GM21825 (cell line): Measurements from ENCODE around the gene NPEPPS.
"Not testable (repeated sequence)": the region's sequence is repeated elsewhere in the genome, so short reads cannot be mapped to it uniquely, and the experiment has no call there.

Experiments used
- ATAC-seq: cut with Tn5 transposase; IDR thresholded peaks from one replicate; pipeline ENCODE4 v1.9.1; 2021; ENCODE audit warnings: mild to moderate bottlenecking, moderate library complexity; ENCODE audit not compliant: unreplicated experiment

The NPEPPS gene

DNA sequence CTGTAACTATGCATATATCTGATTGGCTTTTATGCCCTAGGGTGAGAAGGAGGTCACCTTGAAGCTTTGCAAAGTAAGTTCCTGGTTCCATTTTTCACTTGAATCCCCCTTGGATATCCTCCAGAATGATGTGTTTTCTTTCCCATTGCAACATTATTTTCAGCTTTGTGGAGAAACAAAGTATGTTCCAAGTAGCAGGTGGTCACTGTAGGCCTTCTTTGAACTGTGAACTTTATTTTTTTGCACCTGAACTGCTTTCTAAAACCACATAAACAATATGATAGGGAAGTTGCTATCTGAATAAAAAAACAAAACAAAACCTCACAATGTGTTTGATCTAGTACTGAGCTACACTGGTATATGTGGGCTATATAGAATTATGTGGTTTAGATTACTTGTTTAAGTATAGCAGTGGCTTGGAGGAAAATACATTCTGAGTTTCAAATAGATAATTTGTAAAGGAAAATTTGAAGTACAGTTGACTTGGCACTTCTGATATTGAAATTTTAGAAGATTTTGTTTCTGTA, 29.7 kb downstream of the NPEPPS start:
- ATAC-seq: not testable (repeated sequence)

DNA sequence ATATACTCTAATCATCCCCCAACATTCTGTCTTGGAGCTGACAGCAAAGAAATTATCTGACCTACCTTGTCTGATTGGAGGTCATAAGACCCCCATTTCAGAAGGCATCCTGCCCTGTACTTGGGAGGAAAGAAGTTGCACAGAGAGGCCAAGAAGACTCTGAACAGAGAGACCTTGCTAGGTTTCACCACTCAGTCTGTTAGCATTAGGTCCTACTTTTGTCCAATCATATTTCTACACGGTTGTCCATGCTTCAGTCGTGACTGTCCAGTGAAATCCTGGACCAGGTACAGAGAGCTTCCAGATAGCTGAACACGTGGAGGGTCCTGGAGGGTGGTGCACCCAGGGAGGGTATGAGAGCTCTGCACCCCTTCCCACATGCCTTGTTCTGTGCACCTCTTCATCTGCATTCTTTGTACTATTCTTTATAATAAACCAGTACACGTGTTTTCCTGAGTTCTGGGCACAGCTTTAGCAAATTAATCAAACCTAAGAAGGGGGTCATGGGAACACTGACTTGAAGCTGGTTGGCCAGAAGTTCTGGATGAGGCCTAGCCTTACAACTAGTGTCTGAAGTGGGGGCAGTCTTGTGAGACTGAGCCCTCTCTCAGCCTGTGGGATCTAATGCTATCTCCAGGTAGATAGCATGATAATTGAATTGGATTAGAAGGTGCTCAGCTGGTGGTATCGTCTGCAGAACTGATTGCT, 30.9 kb downstream of the NPEPPS start:
- not testable (repeated sequence) for ATAC-seq

DNA sequence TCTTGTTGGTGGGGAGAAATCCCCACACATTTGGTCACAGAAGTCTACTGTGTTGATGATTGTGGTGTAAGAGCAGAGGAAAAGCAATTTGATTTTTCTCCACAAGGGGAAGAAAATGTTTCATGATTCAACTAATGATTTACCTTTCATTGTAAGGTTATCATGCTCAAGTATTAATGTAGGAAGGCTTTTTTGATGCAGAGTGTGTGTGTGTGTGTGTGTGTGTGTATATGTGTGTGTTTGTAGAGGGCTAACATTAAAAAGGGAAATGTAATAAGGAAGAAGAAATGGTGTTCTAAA, 31.4 kb downstream of the NPEPPS start:
- not testable (repeated sequence) for ATAC-seq

DNA sequence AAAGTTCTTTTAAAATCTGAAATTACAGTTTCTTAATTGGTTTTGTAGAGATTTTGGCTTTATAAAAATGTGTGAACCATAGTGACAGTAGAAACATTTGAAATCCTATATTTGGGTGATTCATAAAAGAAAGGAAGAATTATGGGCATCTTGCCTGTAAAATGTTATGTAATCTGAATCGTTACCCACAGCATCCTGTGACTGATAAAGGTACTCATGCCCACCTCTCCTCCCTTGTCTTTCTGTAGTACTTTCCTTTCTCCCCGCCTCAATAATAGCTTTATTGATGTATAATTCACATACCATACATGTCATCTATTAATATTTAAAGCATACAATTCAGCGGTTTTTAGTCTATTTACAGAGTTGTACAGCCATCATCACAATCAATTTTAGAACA, 36.4 kb downstream of the NPEPPS start:
- ATAC-seq: not testable (repeated sequence)

DNA sequence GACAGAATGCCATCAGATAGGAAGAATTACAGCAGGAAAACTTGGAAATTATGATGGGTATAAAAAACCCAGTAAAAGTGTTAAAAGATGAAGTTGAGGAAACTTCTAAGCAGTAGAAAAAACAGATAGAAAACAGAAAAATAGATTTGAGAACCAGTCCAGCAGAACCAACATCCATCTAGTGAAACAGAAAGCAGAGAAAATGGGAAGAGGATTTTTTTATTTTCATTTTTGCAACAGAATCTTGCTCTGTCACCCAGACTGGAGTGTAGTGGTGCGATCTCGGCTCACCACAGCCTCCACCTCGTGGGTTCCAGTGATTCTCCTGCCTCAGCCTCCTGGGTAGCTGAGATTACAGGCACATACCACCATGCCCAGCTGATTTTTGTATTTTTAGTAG, 41.7 kb downstream of the NPEPPS start:
- ATAC-seq: not testable (repeated sequence)

DNA sequence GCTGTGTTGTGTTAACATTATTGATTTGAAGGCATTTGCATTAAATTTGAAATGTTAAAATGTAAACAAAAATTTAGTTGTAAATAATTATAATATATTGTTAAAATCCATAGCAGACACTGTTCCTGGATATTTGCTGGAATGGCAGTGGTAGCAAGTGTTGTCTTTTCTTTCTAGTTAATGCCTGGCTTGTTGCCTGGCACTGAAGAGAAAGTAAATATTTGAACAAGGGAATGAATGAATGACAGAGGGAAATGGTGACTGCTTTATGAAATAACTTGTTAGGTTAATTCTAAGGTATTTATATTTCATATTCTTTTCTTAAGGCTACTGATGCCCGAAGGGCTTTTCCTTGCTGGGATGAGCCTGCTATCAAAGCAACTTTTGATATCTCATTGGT, 51.5 kb downstream of the NPEPPS start:
- ATAC-seq: not testable (repeated sequence)

DNA sequence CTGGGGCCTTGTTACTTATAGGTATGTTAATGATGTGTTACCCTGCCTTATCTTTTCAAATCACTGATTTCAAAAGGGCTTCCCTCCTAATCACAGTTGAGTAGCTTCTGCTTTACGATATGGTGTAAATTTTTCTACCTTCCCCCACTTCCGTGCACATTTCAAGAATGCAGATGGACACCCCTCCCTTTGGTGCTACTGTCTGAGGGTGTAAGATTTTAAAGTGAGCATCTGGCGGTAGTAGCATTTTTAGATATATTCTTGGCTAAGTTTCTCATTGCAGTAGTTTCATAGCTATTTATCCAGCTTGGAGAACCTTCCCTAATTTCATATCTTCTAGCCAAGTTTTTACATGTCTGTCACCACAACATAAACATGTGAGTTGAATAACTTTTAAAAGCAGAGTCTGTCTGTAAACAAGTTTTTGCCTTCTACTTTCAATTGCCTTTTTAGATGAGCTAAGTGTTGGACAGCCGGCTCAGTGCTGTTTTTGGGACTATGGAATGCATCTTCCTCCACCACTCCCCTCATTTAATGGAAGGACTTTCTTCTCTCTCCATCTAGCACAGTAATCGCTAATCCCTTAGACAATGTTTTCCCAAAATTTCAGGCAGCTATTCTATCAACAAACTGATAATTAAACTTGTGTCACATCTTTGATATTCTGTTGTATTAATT, 55.6 kb downstream of the NPEPPS start:
- ATAC-seq: not testable (repeated sequence)

DNA sequence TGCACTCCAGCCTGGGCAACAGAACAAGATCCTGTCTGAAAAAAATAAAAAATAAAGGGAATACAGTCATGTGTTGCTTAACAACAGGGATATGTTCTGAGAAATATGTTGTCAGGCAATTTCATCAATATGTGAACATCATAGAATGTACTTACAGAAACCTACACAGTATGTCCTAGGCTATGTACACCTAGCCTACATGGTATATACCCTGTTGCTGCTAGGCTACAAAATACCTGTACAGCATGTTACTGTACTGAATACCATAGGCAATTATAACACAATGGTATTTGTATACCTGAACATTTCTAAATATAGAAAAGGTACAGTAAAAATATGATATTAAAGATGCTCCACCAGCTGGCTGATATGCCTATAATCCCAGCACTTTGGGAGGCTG, 62.6 kb downstream of the NPEPPS start:
- not testable (repeated sequence) for ATAC-seq

DNA sequence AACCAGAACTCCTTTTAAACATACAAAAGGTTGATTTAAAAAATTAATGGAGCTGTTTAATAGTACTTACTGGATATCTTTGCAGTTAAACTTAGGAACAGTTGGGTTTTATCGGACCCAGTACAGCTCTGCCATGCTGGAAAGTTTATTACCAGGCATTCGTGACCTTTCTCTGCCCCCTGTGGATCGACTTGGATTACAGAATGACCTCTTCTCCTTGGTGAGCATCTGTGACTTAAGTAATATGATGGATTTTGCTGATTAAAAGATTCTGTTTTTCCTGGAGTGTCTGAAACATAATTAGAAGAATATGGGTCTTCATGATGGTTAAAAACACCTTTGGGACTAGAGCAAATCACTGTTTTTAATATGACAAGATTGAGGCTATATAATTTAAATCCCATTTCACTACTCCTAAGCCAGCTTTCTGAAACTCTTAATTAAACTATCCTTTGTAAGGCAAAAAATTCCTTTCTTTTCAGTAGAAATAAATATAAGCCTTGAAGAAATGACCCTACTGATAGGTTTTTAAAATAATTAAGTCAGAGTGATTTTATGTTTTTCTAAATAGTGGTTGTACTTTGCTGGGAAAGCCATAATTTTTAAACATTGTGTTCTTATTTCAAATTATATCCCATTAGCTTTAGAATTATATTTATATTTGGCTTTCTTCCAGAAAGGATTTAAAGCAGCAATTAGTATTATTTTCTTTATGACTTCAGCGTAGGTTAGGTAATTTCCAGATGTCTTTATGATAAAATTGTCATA, 73.1 kb downstream of the NPEPPS start:
- ATAC-seq: no peak

DNA sequence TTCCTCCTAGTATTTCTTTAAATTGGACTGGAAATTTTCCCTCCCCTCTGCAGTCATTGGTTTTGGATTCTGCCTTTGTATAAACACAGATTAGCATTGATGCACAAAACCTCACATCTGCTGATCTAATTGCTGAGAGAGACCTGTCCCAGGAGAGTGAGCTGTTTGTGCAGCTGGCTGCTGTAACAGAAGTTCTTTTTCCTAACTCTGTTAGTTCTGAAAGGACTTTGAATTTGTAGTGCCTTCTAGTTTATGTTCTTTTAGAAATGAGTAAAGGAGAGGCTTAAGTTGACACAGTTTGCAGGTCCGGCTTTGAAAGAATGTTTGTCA, 73.7 kb downstream of the NPEPPS start:
- ATAC-seq: no peak

DNA sequence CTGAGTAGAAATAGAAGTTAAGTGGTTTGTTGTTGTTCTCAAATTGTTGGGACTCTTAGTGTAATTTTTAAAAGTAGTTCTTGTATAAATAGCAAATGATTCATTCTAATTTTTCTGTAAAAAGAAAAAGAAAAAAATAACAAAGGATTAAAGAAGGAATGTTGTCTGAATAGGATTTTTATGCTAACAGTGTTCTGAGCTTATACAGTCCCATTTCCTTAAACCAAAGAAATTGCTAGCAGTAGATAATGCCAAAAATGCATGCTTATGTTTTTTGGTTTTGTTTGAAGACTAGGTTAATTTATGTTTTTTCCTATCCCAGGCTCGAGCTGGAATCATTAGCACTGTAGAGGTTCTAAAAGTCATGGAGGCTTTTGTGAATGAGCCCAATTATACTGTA, 74.1 kb downstream of the NPEPPS start:
- ATAC-seq: no peak

DNA sequence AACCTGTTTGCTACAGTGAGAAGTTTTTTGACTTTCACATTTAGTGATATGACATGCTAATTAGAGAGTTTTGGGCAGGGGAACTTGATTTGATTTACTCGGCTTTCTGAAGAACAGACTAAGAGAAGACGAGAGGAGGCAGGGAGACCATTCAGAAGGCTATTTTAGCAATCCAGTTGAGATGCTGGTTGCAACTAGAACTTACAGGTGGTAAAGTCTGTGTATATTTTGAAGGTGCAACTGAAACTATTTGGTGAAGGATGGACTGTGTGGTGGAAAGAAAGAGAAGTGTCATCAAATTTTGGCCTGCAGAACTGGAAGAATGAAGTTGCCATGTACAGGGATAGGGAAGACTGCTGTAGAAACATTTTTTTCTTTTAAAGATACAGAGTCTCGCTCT, 76.6 kb downstream of the NPEPPS start:
- no peak for ATAC-seq

DNA sequence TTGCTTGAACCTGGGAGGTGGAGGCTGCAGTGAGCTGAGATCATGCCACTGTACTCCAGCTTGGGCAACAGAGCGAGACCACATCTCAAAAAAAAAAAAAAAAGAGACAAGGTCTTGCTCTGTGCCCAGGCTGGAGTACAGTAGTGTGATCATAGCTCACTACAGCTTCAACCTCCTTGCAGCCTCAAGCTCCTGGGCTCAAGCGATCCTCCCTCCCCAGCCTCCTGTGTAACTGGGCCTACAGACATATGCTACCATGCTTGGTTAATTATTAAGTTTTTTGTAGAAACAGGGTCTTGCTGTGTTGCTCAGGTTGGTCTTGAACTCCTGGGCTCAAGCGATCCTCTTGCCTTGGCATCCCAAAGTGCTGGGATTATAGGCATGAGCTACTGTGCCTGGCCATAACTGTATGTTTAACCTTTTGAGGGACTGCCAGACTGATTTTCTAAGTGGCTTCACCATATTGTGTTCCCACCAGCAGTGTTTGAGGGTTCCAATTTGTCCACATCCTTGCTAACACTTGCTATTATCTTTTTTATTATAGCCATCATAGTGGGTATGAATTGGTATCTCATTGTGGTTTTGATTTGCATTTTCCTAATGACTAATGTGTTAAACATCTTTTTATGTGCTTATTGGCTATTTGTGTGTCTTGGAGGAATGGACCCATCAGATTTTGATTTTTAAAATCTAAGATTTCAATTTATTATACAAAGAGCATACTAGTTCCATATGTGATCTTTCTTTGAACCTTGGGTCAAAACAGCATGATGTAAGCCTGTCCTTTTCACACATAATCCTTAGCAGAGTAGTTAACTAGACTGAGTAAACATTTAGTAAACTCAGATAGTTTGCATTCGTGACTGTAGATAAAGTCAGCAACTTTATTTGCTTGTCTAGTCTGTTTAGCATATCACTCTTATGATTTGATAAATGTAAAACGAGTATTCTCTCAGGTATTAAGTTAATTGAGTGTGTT, 80.8 kb downstream of the NPEPPS start:
- ATAC-seq: no peak

DNA sequence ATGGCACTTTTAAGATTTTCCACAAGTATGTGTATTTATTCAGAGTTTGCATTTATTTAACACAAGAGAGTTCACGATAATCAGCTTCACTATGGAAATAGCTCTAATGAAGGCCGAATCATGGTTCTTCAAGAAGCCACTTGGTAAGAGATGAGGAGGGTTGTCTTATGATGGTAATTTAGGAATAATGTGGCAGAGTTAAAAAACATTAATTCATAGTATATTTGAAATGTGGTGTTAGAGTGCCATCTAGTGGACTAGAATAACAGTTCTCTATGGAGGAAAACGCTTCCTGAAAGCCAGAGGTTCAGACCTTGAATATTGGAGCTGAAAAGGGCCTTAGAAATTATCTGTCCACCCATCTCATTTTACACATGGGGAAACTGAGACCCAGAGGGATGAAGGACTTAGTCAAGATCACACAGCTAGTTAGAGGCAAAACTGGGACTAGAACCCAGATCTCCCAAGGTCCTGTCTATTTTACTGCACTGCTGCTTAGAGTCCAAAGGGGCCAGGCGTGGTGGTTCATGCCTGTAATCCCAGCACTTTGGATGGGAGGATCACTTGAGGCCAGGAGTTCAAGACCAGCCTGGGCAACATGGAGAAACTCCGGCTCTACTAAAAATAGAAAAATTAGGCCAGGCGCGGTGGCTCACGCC, 85.0 kb downstream of the NPEPPS start:
- ATAC-seq: no peak

DNA sequence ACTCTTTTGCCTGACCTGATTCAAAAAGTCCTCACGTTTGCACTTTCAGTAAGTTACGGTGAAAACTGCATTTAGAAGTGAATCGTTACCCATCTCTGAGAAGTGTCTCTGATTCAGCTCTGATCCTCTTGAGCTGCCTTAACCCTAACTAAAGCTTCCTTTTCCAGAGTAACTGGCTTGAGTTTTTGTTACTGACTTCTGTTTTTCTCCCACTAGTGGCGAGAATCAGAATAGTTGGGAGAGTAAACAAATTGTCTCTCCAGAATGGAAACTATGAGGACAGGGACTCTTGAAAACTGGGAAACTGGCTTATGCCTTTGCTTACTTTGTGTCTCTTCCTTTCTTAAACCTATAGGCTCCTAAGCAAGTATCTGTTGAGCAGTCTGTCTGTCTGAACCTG, 87.5 kb downstream of the NPEPPS start:
- no peak for ATAC-seq

DNA sequence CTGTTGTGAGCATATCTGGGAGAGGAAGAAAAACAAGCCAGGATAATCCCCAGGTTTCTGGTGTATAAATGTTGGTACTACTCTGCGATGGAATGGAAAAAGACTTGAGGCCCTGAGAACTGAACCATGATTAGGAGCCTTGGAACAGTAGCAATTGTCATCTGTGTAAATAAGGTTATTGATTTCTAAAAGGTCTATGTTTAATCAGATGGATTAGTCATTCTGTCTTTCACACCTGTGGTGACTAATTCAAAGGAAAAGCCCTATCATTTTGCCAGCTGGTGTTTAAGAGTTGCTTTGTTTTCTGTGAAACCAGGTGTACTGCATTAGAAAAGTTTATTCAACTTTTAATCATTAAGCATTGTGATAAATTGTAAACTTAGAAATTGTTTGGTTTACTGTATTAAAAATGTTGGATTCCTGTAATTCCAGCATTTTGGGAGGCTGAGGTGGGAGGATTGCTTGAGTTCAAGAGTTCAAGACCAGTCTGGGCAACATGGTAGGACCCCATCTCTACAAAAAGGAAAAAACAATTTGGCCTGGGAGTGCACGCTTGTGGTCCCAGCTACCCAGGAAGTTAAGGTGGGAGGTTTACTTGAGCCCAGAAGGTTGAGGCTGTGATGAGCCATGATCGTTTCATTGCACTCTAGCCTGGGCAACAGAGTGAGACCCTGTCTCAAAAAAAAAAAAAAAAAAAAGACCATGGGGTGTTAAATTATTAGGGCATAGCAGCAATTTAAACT, 89.8 kb downstream of the NPEPPS start:
- ATAC-seq: no peak

DNA sequence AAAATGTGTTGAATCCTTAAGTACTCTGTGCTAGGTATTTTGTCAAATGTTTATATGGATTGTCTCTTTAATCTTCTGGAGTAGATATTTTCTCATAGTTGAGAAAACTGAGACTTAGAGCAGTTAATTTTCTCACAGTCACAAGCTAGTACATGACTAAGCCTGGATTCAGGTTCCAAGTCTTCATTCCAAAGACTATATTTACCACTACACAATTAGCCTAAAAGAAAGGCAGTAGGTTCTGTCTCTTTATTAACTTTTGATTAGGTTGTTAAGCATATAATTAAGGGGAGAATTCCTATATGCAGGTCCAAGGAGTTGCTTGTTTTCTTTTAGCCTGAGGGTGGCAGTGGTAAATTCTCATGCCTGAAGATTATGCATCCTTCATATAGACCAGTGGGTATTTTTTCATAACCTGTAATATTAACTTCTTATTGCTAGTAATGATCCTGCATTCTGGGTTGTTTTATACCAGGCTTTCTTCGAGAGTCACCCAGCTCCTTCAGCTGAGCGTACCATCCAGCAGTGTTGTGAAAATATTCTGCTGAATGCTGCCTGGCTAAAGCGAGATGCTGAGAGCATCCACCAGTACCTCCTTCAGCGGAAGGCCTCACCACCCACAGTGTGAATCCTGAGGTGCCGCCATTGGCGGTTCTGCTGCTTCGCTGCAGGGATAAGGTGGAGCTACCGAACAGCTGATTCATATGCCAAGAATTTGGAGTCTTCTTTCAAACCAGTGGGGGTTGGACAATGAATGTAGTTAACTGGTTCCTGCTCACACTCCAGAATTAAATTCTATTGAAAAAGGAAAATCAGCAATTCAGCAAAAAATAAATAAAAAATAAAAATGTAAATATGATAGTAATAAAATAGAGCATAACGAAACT, 90.6 kb downstream of the NPEPPS start:
- ATAC-seq: no peak

DNA sequence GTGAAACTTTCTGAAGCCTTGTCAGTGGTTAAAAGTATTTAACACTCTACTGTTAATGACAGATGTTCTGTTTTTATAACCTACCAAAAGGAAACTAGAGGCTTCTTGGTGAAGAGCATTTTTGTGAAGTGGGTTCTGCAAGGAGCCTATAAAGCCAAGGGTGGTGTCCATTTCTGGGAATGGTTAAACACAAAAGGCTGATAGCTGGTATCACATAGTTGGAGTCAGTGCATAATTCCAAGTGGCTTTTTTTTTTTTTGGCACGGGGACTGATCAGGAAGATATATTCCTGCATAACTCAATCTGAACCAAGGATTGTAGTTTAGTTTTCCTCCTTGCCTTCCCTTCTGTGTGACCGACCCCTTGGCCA, 91.3 kb downstream of the NPEPPS start:
- ATAC-seq: no peak

DNA sequence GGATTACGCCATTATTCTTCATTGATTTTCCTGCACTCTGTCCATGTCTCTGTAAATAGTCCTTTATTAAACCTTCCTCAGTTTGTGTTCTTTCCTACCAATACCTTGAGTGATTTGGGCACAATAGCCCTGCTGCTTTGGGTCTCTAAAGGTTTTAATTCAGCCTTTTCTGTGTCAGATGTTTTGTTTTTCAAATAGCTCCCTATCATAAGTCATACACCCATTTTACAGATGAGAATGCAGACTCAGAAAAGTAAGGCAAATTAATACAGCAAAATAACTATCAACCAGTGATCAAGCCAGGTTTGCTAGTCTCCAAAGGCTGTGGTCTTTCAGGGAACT, 93.8 kb downstream of the NPEPPS start:
- no peak for ATAC-seq
